IMR-90 (cell line): ENCODE data around the gene TEDC2. TPM values are rescaled to one million over a fixed set of nuclear protein-coding genes. Genes with fewer than 3 reads are reported as not detected.

Experiments used
- ATAC-seq: fragments of 200-7000 bp; cut with Tn5 transposase; 2 replicates; pipeline ENCODE4 v1.9.1; 2020; ENCODE audit warnings: low read depth, mild to moderate bottlenecking, moderate library complexity
- BruUV-seq: library from RNA; stranded (reverse); fragments of 400-500 nt; replicated peaks from 2 replicates; lab custom pipeline; 2021; lab: Mats Ljungman, UMichigan
- CTCF ChIA-PET: fragments of 300-600 bp; formaldehyde crosslinking; extraction: SDS; loops from one replicate; lab custom pipeline; 2021; ENCODE audit warnings: antibody characterized with exemption; lab: Yijun Ruan, JAX
- POLR2A ChIA-PET: fragments of 300-600 bp; sonication (Branson Sonifier 250); formaldehyde crosslinking; loops from one replicate; lab custom pipeline; 2022; ENCODE audit warnings: antibody characterized with exemption; ENCODE audit not compliant: unreplicated experiment; lab: Charles Lee
- DNase-seq: peaks from one replicate; pipeline ENCODE4 v3.0.0; 2013
- H2AFZ ChIP-seq: replicated peaks from 2 replicates; pipeline ENCODE3; 2013; ENCODE audit warnings: low read length, mild to moderate bottlenecking; ENCODE audit not compliant: poor library complexity
- H2AK5ac ChIP-seq: 2 replicates; pipeline ENCODE4 v1.6.1; 2013; ENCODE audit warnings: low read depth, low read length, inconsistent platforms
- H2AK9ac ChIP-seq: replicated peaks from 2 replicates; pipeline ENCODE3; 2013; ENCODE audit warnings: mild to moderate bottlenecking, low read depth, low read length, moderate library complexity; ENCODE audit not compliant: poor library complexity
- H2BK120ac ChIP-seq: 2 replicates; pipeline ENCODE4 v1.6.1; 2013; ENCODE audit warnings: low read depth, low read length, inconsistent platforms
- H2BK15ac ChIP-seq: 3 replicates; pipeline ENCODE4 v1.6.1; 2013; ENCODE audit warnings: low read depth, low read length, inconsistent platforms
- H2BK20ac ChIP-seq: 2 replicates; pipeline ENCODE4 v1.6.1; 2013; ENCODE audit warnings: low read depth, mild to moderate bottlenecking, inconsistent platforms, low read length, moderate library complexity
- H2BK5ac ChIP-seq: 2 replicates; pipeline ENCODE4 v1.6.1; 2013; ENCODE audit warnings: mild to moderate bottlenecking, low read depth, low read length, inconsistent platforms; ENCODE audit not compliant: poor library complexity, severe bottlenecking
- H3K14ac ChIP-seq: replicated peaks from 2 replicates; pipeline ENCODE4 v1.6.1; 2013; ENCODE audit warnings: low read depth, low read length, inconsistent platforms
- H3K18ac ChIP-seq: 2 replicates; pipeline ENCODE4 v1.6.1; 2013; ENCODE audit warnings: low read depth, low read length, control low read depth
- H3K23ac ChIP-seq: 2 replicates; pipeline ENCODE4 v1.6.1; 2013; ENCODE audit warnings: low read depth, low read length, inconsistent platforms
- H3K27ac ChIP-seq: 2 replicates; pipeline ENCODE4 v1.5.1; 2013; ENCODE audit warnings: mild to moderate bottlenecking, control low read depth, low read length; ENCODE audit not compliant: insufficient read depth
- H3K27me3 ChIP-seq: 2 replicates; pipeline ENCODE4 v1.6.1; 2013; ENCODE audit warnings: low read length; ENCODE audit not compliant: control insufficient read depth, insufficient read depth
- H3K36me3 ChIP-seq: 2 replicates; pipeline ENCODE4 v1.6.1; 2013; ENCODE audit warnings: low read length, mixed read lengths; ENCODE audit not compliant: control insufficient read depth, insufficient read depth
- H3K4ac ChIP-seq: 2 replicates; pipeline ENCODE4 v1.6.1; 2013; ENCODE audit warnings: low read depth, low read length, inconsistent platforms
- H3K4me1 ChIP-seq: 2 replicates; pipeline ENCODE4 v1.6.1; 2013; ENCODE audit warnings: low read length, mixed read lengths; ENCODE audit not compliant: control insufficient read depth, insufficient read depth
- H3K4me2 ChIP-seq: 2 replicates; pipeline ENCODE4 v1.6.1; 2013; ENCODE audit warnings: low read depth, mild to moderate bottlenecking, control low read depth, low read length, moderate library complexity
- H3K4me3 ChIP-seq: 2 replicates; pipeline ENCODE4 v1.5.1; 2013; ENCODE audit warnings: low read depth, mild to moderate bottlenecking, control low read depth, low read length, moderate library complexity; ENCODE audit not compliant: insufficient read depth
- H3K56ac ChIP-seq: 2 replicates; pipeline ENCODE4 v1.6.1; 2013; ENCODE audit warnings: low read length, inconsistent platforms; ENCODE audit not compliant: insufficient read depth; ENCODE audit errors: extremely low read depth
- H3K79me1 ChIP-seq, 2 experiments: 2 replicates each; pipeline ENCODE4 v1.6.1; 2013; ENCODE audit warnings: low read length in 2 of 2, inconsistent platforms in 1 of 2, low read depth in 1 of 2
- H3K9ac ChIP-seq: 2 replicates; pipeline ENCODE4 v1.6.1; 2013; ENCODE audit warnings: low read depth, low read length, control low read depth
- H3K9me1 ChIP-seq: 2 replicates; pipeline ENCODE4 v1.6.1; 2013; ENCODE audit warnings: low read length, inconsistent platforms; ENCODE audit not compliant: insufficient read depth
- H3K9me3 ChIP-seq: 2 replicates; pipeline ENCODE4 v1.6.1; 2013; ENCODE audit warnings: low read length; ENCODE audit not compliant: control insufficient read depth, insufficient read depth
- H4K20me1 ChIP-seq: 2 replicates; pipeline ENCODE4 v1.6.1; 2013; ENCODE audit warnings: low read length, inconsistent platforms; ENCODE audit not compliant: insufficient read depth
- H4K5ac ChIP-seq: 2 replicates; pipeline ENCODE4 v1.6.1; 2013; ENCODE audit warnings: mild to moderate bottlenecking, low read depth, low read length, control low read depth
- H4K8ac ChIP-seq, 2 experiments: 2 replicates each; pipeline ENCODE4 v1.6.1; 2013; ENCODE audit warnings: low read depth in 2 of 2, low read length in 2 of 2, control low read depth in 1 of 2, inconsistent platforms in 1 of 2
- H4K91ac ChIP-seq: 2 replicates; pipeline ENCODE4 v1.6.1; 2013; ENCODE audit warnings: low read depth, low read length, inconsistent platforms; ENCODE audit not compliant: insufficient read depth
- MAFK ChIP-seq: IDR thresholded peaks from 2 replicates; pipeline ENCODE4 v1.6.1; 2012; ENCODE audit warnings: low read depth, low read length, improper control_type of control experiment
- MAZ ChIP-seq: IDR thresholded peaks from 2 replicates; pipeline ENCODE4 v1.6.1; 2012; ENCODE audit warnings: low read depth, mild to moderate bottlenecking, low read length, improper control_type of control experiment, moderate library complexity, borderline replicate concordance
- WGBS, 2 experiments: methylation state at CpG; one replicate each; pipeline versions ENCODE4 v1.1.5 to v1.1.7; 2013; ENCODE audit warnings: missing lambda C conversion rate in 2 of 2; ENCODE audit not compliant: insufficient read length in 1 of 2; ENCODE audit errors: extremely low coverage in 2 of 2; 5-methylcytosine and 5-hydroxymethylcytosine counted together
- dilution Hi-C: fragments of 300-500 bp; cut with HindIII; formaldehyde crosslinking; loops from one replicate; pipeline ENCODE4 v1.14.3; 2018; ENCODE audit warnings: low sequenced_read_pairs; ENCODE audit not compliant: unreplicated experiment
- in situ Hi-C: fragments of 300-500 bp; cut with MboI; formaldehyde crosslinking; loops from 3 replicates; pipeline ENCODE4 v1.14.3; 2019; ENCODE audit warnings: low sequenced_read_pairs, inconsistent platforms, mixed read lengths
- intact Hi-C: fragments of 100-400 bp; cut with micrococcal nuclease; formaldehyde crosslinking; loops from 2 replicates; pipeline ENCODE4 v1.10.0; 2022
- polyA plus RNA-seq, 3 experiments: library from polyadenylated mRNA; depleted of rRNA; stranded (reverse); fragments of >200 nt; gene quantifications; 2 replicates each; pipeline ENCODE4 v1.2.3, GENCODE V29; 2012; ENCODE audit warnings: low replicate concordance in 1 of 3
- total RNA-seq: library from RNA; depleted of rRNA; stranded (reverse); fragments of >200 nt; gene quantifications from 2 replicates; pipeline ENCODE4 v1.2.3, GENCODE V29; 2012

The TEDC2 gene
- total and polyA plus RNA-seq, 2 of the 4 experiments (the other 2 are of a cell fraction): 3.6 to 7.3 TPM

DNA sequence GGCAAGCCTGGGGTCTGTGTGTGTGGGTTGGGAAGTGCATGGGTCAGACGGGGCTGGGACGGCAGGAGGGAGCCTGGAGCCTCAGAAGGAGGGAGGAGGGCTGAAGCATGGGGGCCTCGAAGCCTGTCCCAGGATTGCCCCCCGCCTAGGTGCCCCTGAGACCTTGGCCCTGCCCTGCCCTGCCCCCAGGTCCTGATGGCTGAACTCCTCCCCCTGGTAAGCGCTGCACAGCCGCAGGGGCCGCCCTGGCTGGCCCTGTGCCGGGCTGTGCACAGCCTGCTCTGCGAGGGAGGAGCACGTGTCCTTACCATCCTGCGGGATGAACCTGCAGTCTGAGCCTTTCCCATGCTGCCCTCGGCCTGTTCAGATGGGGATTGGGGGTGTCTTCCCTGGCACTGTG lies 4.4 kb downstream of the TEDC2 start:
- Histone ChIP-seq H3K4me2 (no peak overlapping the region), H2BK15ac (no peak overlapping the region), H2BK20ac (no peak overlapping the region), H3K18ac (no peak overlapping the region), H4K5ac (no peak overlapping the region), H3K79me1 (peaks cover 3 to 31% of the 10 kb centered on the region in 2 experiments; a peak in 1 of 4 replicates), H2AK5ac (no peak overlapping the region), H4K8ac (no peak overlapping the region), H3K4ac (no peak overlapping the region), H4K91ac (no peak overlapping the region), H3K4me1 (peaks cover 13% of the 10 kb centered on the region), H3K9ac (no peak overlapping the region), H2AFZ (no peak overlapping the region), H3K27ac (no peak overlapping the region), H3K36me3 (no peaks in the 10 kb centered on the region), H3K4me3 (no peak overlapping the region), H3K9me1 (peaks cover 5% of the 10 kb centered on the region), H2BK120ac (no peak overlapping the region), H3K56ac (no peak overlapping the region), H2AK9ac (no peak overlapping the region), H4K20me1 (no peaks in the 10 kb centered on the region; the same call in 1 of the 2 replicates), H3K27me3 (no peaks in the 10 kb centered on the region), H3K23ac (no peak overlapping the region), H3K14ac (no peak overlapping the region), H2BK5ac (no peak overlapping the region), H3K9me3 (no peaks in the 10 kb centered on the region)
- TF ChIP-seq MAFK: no peak
- no peak for TF ChIP-seq MAZ
- BruUV-seq: no TSS peak
- intact Hi-C loops (no loop called here), dilution Hi-C loops (no loop called here), in situ Hi-C loops (no loop called here)
- ATAC-seq (no peak), DNase-seq (no peak)
- 80% methylated on average over 2 of the region's 12 CpGs; no CpG with 5 or more reads in 1 of the 2 experiments for WGBS, 2 experiments
- ChIA-PET POLR2A (no interaction called here), CTCF (no interaction called here)
